Activated CD4-positive, CD25-positive, alpha-beta regulatory T cell treated with anti-CD3 and anti-CD28 coated beads, Interleukin-2, amount 50 U/mL, for 24 hours (primary cell): ENCODE data around the gene CKS1B.
A peak's percentile ranks its signal among the peaks of the same experiment; 100 is the strongest.
"Not testable (repeated sequence)": the region's sequence is repeated elsewhere in the genome, so short reads cannot be mapped to it uniquely, and the experiment has no call there.

Source experiments
- ATAC-seq, 2 donors: fragments of 150-1000 bp; cut with Tn5 transposase; one replicate each; pipeline ENCODE4 v1.10.0; 2021; ENCODE audit warnings: mild to moderate bottlenecking in 1 of 2, moderate library complexity in 1 of 2

CKS1B gene

DNA sequence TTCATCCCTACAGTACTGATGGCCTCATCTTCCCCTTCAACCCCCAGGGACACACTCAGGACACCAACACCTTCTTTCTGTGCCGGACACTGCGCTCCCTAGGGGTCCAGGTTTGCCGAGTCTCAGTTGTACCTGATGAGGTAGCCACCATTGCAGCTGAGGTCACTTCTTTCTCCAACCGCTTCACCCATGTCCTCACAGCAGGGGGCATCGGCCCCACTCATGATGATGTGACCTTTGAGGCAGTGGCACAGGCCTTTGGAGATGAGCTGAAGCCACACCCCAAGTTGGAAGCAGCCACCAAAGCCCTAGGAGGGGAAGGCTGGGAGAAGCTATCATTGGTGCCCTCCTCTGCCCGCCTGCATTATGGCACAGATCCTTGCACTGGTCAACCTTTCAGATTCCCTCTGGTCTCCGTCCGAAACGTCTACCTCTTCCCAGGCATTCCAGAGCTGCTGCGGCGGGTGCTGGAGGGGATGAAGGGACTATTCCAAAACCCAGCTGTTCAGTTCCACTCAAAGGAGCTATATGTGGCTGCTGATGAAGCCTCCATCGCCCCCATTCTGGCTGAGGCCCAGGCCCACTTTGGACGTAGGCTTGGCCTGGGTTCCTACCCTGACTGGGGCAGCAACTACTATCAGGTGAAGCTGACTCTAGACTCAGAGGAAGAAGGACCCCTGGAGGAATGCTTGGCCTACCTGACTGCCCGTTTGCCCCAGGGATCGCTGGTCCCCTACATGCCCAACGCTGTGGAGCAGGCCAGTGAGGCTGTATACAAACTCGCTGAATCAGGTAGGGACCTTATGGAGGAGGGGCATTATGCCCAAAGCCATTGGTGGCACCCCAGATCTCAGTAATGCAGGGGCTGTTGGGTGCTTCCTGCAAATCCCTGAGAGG lies 13.8 kb downstream of the CKS1B start:
- no peak for ATAC-seq

DNA sequence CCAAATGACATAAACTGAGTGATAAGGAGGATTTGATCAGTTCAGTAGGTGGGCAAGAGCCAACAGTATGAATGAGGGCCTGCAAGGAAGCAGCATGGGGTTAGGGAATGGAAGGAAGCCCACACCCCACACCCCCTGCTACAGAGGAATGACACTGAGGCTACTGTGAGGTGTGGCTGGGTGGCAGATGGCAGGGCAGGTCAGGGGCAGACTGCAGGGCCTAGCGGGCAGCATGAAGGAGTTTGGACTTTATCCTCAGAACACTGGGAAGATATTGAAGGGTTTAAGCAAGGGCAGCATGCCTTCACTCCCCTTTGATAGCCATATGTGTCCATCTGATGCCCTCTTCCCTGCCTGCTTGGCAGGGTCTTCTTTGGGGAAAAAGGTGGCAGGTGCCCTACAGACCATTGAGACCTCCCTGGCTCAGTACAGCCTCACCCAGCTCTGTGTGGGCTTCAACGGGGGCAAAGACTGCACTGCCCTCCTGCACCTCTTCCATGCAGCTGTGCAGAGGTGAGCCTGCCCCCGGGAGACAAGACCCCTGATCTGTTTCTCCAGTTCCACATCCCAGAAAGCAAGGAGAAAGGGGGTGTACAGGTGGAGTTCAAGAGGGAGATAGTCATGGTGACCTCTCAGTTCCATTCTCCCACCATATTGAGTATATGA lies 14.8 kb downstream of the CKS1B start:
- no peak for ATAC-seq

DNA sequence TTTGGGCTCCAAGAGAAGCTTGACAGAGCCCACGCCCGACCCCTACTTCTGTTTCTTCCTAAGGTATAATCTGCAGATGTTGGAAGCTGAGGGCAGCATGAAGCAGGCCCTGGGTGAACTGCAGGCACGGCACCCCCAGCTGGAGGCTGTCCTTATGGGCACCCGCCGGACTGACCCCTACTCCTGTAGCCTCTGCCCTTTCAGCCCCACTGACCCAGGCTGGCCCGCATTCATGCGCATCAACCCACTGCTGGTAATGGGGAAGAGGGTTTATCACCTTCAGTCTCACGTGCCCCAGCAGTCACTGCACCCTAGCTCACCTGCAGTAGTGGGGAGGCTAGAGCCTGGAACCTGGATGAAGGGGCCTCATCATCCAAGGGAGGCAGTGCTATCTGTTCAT lies 15.8 kb downstream of the CKS1B start:
- ATAC-seq: no peak

DNA sequence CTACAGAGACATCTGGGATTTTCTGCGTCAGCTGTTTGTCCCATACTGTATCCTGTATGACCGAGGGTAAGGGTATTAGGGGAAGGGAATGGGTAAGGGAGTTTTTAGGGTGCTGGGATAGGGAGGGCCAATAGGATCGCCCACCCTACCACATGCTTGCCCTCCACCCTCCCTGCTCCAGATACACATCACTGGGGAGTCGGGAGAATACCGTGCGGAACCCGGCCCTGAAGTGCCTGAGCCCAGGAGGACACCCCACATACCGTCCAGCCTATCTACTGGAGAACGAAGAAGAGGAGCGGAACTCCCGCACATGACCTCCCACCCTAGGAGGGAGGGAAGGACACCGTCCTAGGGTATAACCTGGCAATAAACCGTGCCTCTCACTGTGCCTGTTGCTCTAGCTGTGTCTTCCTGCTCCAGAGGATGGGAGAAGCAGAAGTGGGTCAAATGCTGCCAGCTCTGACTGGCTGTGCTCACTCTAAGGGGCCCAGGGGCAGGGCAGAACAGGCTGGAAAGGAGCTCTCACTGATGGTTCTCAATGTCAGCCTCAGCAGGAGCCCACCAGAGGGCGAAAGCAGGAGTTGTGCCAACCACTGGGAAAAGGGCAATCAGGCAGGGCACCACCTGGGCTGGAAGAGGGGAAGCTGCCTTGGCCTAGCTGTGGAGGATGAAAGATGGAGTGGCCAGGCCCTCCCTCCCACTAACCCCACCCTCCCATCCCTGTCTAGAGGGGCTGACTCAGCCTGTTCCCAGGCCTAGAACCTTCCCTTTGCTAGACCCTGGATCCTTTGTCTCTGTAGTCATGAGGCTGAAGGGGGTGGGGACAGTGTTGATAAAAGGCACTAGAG lies 18.5 kb downstream of the CKS1B start:
- ATAC-seq: no peak

DNA sequence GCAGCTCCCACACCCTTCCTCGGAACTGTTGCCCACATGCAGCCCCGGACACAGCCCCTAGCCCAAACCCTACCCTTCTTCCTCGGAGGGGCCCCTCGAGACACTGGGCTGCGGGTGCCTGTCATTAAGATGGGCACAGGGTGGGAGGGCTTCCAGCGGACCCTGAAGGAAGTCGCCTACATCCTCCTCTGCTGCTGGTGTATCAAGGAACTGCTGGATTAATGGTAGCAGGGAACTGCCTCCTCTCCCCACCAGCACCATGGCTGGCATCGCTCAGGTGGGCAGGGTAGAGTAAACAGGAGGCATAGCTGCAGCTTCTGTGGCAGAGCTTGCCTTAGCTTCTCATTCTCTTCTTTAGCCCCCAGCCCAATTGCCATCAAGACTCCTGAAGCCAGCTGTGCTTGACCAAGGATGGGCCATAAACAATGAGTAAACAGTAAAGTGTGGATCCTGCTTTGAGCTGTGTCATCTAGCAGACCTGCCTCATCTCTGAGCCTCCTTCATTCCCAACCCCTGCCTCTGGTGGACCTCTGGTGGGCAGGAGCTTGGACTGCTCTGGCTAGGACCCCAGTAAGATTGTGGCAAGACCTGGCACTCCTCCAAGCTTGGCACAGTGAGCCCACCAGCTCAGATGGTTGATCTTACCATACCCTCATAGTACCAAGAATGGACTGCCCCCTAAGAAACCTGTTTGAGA lies 19.2 kb downstream of the CKS1B start, which contains the start of gene LENEP:
TSS of gene LENEP (plus strand) at position 15 of the 697 bp plus-strand sequence. CDS start at position 37, 22 bp downstream.
- ATAC-seq: no peak

DNA sequence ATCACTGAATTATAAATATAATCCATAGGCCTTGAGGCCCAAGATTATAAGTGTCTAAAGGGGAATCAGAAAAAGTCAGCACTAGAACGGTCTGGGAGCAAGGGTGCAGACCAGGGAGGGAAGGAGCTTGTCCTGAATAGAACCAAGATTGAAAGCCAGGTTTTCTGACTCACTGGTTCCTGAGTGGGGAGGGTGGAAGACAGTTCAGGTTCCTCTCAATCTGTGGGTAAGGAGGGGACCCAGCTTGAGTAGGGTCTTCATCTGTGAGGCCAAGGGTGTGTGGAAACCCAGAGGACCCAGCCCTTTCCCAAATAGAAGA lies 19.7 kb downstream of the CKS1B start:
- ATAC-seq: no peak

DNA sequence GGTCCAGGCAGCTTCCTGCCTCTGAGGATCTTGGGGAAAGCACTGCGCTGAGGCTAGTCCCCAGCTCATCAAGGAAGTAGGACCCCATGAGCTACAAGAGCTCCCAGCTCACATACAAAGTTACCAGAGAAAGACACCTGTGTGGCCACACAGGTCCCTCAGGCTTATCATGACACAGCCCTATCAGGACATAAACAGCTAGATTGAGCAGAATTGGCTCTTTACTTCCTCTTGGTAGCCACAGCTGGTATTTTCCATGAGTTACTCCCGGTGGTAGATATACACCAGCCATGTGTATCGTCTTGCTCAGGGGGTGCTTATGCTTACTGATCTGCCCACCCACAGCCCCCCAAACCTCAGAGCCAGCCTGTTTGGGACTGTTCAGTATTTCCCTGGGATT lies 20.1 kb downstream of the CKS1B start:
- no peak for ATAC-seq

DNA sequence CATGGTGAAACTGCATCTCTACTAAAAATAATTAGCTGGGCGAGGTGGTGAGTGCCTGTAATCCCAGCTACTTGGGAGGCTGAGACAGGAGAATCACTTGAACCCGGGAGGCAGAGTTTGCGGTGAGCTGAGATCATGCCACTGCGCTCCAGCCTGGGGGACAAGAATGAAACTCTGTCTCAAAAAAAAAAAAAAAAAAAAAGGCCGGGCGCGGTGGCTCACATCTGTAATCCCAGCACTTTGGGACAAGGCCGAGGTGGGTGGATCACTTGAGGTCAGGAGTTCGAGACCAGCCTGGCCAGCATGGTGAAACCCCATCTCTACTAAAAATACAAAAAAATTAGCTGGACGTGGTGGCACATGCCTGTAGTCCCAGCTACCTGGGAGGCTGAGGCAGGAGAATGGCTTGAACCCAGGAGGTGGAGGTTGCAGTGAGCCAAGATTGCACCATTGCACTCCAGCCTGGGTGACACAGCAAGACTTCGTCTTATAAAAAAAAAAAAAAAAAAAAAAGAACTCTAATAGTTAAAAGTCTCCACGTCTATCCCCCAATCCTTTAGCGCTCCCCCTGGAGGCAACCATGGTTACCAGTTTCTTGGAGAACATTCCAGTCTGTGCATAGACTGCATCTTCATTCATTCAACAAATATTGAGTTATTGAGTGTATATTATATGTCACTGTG lies 21.0 kb downstream of the CKS1B start:
- ATAC-seq: not testable (repeated sequence)

DNA sequence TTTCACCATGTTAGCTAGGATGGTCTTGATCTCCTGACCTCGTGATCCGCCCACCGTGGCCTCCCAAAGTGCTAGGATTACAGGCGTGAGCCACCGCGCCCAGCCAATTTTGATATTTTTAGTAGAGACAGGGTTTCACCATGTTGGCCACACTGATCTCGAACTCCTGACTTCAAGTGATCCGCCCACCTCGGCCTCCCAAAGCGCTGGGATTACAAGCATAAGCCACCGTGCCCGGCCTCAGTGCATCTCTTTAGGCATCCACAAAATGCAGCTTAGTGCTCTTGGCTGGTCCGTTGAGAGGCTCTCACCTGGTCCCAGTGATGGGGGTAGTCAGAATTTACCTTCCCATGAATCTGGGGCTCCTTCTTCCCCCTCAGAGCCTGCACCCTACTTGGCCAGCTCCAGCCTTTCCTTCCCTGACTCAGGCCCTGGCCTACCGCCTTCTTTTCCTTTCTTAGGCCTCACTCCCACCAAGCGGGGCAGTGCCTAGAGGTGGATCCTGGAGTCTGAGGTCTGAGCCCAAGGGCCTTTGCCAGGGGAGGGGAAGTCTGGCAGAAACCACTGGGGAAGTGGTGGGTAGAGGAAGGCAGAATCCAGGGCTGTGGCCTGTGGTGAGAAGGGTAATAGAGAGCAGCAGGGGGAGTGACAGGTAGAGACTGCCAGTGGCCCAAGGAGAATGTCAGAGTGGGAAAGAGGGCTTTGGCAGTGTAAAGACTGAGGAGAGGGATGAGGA lies 22.7 kb downstream of the CKS1B start:
- ATAC-seq: no peak

DNA sequence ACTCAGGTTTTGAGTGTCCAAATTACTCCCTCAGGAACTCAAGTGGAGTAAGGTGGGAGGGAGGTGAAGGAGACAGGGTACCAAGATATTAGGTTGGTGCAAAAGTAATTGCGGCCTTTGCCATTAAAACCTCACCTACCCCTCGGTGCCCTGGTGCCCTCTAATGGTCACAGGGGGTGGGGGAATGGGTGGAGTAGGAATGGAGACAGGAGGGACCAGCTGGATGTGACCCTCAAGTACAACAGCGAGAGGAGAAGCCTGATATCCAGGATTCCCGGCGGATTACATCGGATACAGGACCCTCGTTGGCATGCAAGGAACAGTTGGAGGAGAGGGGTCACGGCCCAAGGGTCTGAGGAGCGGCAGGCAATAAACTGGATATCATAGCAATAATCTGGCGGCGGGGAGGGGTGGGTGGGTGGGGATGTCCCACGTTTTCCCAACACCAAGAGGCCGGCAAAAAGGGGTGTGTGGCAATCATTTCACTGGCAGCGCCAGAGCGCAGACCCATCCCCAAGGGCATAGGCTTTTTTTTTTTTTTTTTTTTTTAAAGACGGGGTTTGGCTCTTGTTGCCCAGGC lies 23.8 kb downstream of the CKS1B start:
- no peak for ATAC-seq

DNA sequence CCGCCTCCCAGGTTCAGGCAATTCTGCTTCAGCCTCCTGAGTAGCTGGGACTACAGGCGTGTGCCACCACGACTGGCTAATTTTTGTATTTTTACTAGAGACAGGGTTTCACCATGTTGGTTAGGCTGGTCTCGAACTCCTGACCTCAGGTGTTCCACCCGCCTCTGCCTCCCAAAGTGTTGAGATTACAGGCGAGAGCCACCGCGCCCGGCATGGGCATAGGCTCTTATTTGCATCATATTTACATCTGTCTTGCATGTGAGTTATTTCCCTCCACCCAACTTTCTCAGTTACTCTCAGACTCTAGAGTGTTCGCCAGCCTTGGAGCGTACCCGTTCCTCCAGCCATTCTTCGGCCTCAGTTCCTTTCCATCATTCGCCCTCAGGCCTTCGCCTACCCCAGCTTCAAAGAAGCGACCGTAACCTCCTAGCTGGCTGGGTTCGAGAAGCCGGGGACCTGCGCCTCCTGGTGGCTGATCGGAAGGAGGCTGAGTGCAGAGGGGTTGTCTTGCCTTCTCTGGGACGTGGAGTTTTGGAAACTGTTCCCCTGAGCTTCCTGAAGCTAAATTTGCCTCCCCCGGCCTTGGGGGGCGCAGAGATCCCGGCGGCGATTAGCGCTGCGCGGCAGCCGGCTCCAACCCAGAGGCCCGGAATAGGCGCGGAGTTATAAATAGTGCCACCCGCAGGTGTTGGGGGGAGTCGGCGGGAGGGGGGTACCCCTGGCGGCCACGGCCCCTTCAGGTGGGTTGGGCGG lies 24.5 kb downstream of the CKS1B start:
- peak in 1 of 2 donors; percentile 7 for ATAC-seq

DNA sequence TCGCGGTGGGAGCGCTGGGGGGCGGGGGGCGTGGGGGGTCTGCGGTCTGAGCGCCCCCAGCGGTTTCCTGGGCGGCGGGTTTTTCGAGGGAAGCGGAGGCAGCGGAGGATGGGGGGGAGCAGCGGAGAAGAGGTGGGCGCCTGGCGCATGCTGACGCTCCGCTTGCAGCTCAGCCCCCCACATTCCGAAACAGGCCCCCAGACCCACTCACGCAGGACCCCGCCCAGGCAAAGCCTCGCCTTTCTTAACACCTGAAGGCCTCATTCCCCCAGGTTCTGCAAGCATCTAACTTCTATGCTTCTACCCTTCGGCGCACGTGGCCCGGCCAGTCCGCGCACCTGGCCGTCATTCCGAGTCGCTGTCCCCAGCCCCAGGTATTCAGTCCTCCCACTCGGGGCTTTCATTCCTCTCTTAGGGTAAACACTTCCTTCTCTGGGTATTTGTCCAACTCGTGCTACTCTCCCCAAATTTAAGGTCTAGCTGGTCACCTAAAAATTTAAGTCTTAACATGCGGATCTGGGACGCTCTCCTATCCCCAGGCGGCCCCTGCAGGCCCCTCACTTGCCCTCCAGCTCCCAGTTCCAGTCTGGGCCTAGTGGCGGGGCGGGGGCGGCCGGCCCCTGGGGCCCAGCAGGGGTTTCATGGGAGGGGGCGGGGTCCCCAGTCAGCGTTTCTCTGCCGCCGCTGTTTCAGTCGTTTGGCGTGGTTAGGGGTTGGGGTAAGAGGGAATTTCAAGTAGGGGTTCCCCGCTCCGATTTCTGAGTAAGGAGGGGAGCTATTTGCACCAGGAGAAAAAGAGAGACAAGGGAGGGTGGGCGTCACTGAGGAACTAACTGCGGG lies 25.3 kb downstream of the CKS1B start:
- ATAC-seq: no peak

DNA sequence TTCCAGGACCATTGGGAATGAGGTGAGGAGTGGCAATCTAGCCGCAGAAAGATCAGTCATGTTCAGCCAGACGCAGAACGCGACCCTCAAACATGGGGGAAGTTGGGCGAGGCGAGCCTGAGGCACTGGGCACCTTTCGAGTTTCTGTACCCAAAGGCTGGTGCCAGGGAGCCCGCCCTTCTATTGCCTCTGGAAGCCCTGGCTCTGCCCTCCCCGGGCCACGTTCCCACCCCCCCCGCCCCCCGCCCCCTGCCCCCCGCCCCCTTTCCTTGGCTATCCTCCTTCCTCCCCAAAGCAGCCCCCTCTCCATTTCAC lies 25.9 kb downstream of the CKS1B start:
- no peak for ATAC-seq

DNA sequence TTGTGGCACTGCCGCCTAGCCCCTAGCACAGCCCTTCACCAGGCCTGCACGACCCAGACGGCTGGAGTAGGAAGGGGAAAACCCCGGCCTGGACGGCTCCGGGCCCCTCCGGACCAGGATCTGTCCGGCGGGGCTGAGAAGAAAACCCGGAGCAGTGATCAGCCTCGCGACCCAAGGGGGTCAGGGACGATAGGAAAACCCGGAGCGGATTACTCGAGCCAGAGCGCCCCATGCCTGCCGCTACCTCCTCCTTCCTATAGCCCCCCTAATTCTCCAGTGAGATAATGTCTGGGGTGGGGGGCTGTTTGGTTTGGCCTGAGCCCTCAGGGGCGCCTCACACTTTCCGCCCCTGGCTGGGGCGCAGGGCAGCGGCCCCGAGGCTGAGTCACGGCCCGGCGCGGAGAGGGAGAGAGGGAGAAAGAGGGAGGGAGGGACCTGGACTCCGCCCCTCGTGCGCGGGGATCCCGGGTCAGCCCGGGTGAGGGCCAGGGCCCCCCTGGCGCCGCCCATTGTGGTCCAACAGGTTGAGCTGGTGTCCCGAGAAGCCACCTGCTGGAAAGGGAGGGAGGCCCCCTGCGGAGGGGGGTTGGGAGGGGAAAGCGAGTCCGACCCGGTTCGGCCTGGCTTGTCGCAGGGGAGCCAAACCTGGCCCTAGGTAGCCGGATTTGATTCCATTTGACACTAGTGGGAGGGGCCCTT lies 26.4 kb downstream of the CKS1B start:
- peak; percentile 48 to 51 for ATAC-seq

DNA sequence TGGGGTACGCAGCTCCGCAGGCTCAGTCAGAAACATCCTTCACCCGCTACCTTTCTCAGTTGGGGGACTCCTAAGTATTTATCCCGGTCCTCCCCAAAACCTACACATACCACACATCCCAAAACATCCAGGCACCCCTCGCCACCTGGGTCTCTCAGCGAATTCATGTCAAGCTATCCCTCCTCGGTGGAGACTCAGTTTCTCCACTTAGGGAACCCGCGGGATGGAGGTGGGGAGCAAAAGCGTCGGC lies 26.9 kb downstream of the CKS1B start:
- ATAC-seq: no peak

DNA sequence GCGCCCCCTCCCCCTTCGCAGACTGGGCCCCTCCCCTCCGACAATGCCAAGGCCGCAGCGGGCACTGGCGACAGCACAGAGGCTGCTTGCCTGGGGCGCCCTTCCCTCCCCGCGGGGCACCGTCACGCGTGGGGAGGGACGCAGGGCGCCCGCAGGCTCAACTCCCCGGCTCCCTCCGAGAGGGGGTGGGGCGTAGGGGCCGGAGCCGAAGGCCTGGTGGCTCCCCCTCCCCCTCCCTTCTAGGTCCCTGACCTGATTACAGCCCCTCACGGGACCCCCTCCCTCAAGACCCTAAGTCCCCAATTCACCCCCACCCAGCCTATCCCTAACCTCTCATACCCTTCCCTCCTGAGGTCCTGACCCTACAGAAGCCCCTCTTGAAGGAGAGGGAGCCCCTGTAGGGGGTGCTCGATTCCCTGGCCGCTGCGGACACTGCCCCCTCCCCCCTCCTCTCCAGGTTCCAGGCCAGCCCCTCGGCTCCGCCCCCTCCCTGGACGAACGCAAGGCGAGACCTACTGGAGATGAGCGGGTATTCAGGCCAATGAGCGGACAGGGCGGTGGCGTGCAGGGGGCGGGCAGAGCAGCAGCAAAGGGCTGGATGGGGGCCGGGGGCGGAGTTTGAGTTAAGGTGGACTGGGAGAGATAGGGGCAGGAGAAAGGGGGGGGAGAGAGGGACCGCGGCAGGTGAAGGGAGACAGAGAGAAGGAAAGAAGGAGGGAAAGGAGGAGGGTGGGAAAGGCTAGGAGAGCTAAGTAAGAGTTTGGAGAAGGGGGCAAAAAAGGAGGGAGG lies 27.4 kb downstream of the CKS1B start:
- peak; percentile 78 to 81 for ATAC-seq

DNA sequence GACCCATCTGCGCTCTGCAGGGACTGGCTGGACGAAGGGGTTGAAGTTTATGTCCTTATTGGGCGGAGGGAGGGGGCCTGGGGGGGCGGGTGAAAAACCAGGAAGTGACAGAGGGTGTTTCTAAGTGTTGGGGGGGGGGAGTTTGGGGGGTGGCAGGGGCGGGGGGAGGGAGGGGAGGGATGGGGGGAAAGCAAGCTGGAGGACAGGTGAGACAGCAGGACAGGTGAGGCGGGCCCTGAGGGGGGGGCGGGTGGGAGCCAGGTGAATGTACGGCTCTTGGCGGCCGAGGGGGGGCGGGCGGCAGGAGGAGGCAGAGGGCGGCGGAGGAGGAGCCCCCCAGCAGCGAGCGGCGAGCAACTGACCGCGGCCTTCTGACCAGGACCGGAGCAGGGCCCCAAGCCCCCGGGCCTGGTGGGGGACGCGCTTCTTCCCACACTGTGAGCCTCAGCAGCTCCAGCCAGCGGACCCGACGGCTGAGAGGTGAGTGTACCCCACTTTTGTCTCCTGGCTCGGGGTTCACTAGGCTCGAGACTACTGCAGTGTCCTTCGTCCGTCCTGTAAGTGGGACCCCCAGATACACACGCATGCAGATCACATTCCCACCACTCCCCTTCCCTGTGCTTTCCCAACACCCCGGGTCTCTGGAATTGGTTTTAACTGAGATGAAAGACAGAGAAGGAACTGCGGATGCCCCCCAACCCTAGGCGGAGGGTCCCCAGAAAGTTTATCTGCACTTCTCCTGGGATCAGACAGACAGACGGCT lies 28.2 kb downstream of the CKS1B start, which contains the start of gene ZBTB7B:
TSS of gene ZBTB7B (plus strand) at position 339 of the 763 bp plus-strand sequence. CDS start 11,859 bp downstream, outside the sequence.
- ATAC-seq: peak in 1 of 2 donors; percentile 1
